ENCODE data around the gene DOC2A. TPM values are rescaled to one million over a fixed set of nuclear protein-coding genes. Genes with fewer than 3 reads are reported as not detected.
A peak's percentile ranks its signal among the peaks of the same experiment; 100 is the strongest.

The DOC2A gene
- total and polyA plus RNA-seq, 2 of the 4 experiments (the other 2 are of a cell fraction), result under 0.01 to 0.48 TPM

- Histone ChIP-seq H3K23ac (ENCODE audit: low read depth, low read length) (peak overlapping the region; percentile 80), H2AK5ac (ENCODE audit: low read depth, low read length) (peak overlapping the region; percentile 38), H3K56ac (ENCODE audit: extremely low read depth, insufficient read depth, low read length) (peak overlapping the region; percentile 86; the same call in 1 of the 2 replicates), H3K27ac (ENCODE audit: insufficient read depth, low read length) (no peak overlapping the region), H2AFZ (replicated peaks; ENCODE audit: low read length, poor library complexity) (peak overlapping the region; percentile 98), H2BK15ac (ENCODE audit: low read depth, low read length) (0 out of 3 replicates have a peak overlapping the region, but pooled peaks have one; percentile 55), H2BK20ac (ENCODE audit: low read depth, low read length) (no peak overlapping the region), H3K4ac (ENCODE audit: low read depth, low read length) (peak overlapping the region; percentile 85), H3K14ac (replicated peaks; ENCODE audit: low read depth, low read length) (peak overlapping the region; percentile 98), H3K9me3 (ENCODE audit: control insufficient read depth, insufficient read depth, low read length) (no peaks in the 10 kb centered on the region), H3K4me3 (ENCODE audit: insufficient read depth, low read depth, low read length) (peak overlapping the region; percentile 55), H2BK120ac (ENCODE audit: low read depth, low read length) (peak overlapping the region; percentile 74), H3K27me3 (ENCODE audit: control insufficient read depth, insufficient read depth, low read length) (no peaks in the 10 kb centered on the region), H3K4me2 (ENCODE audit: low read depth, low read length) (peak overlapping the region; percentile 87), H4K8ac (ENCODE audit: low read depth in 2 of 2, low read length in 2 of 2) (peak overlapping the region; percentile 88 to 96), H4K5ac (ENCODE audit: low read depth, low read length) (peak overlapping the region; percentile 76), H2BK5ac (ENCODE audit: low read depth, low read length, poor library complexity, severe bottlenecking) (peak overlapping the region; percentile 77), H3K9ac (ENCODE audit: low read depth, low read length) (peak overlapping the region; percentile 84), H3K9me1 (ENCODE audit: insufficient read depth, low read length) (peaks cover 5% of the 10 kb centered on the region; the same call in 1 of the 2 replicates), H3K4me1 (ENCODE audit: control insufficient read depth, insufficient read depth, low read length) (peaks cover 8% of the 10 kb centered on the region), H3K36me3 (ENCODE audit: control insufficient read depth, insufficient read depth, low read length) (peaks cover 2% of the 10 kb centered on the region; the same call in 1 of the 2 replicates), H3K18ac (ENCODE audit: low read depth, low read length) (peak overlapping the region; percentile 56), H4K91ac (ENCODE audit: insufficient read depth, low read depth, low read length) (peak overlapping the region; percentile 82), H2AK9ac (replicated peaks; ENCODE audit: low read depth, low read length, poor library complexity) (peak overlapping the region; percentile 73), H4K20me1 (ENCODE audit: insufficient read depth, low read length) (no peaks in the 10 kb centered on the region), H3K79me1 (ENCODE audit: low read depth in 1 of 2, low read length in 2 of 2) (peaks cover 12 to 25% of the 10 kb centered on the region in 2 experiments; a peak in 3 of 4 replicates)
- BruUV-seq (replicated peaks), result no TSS peak
- TF ChIP-seq MAFK (IDR thresholded peaks at IDR 0.05; ENCODE audit: low read depth, low read length) (no peak), FOS (IDR thresholded peaks at IDR 0.05; ENCODE audit: low read depth, low read length) (no peak), RAD21 (IDR thresholded peaks at IDR 0.05; ENCODE audit: low read length) (no peak), MXI1 (IDR thresholded peaks at IDR 0.05; ENCODE audit: borderline replicate concordance, low read depth, low read length) (no peak), MAZ (IDR thresholded peaks at IDR 0.05; ENCODE audit: borderline replicate concordance, low read depth, low read length) (no peak), RCOR1 (IDR thresholded peaks at IDR 0.05; ENCODE audit: insufficient replicate concordance, low read length) (no peak), SMC3 (IDR thresholded peaks at IDR 0.05; ENCODE audit: low read depth, low read length) (no peak), CHD1 (IDR thresholded peaks at IDR 0.05; ENCODE audit: low read depth, low read length) (no peak), BHLHE40 (IDR thresholded peaks at IDR 0.05; ENCODE audit: low read depth, low read length) (no peak), CEBPB (IDR thresholded peaks at IDR 0.05; ENCODE audit: low read depth, low read length) (no peak), POLR2A (IDR thresholded peaks at IDR 0.05; ENCODE audit: low read depth, low read length) (no peak), NFE2L2 (IDR thresholded peaks at IDR 0.05; ENCODE audit: low read depth, low read length) (no peak), USF2 (IDR thresholded peaks at IDR 0.05; ENCODE audit: low read depth, low read length) (no peak), RFX5 (IDR thresholded peaks at IDR 0.05; ENCODE audit: low read depth, low read length) (no peak)
- TF ChIP-seq, protein P1, sequence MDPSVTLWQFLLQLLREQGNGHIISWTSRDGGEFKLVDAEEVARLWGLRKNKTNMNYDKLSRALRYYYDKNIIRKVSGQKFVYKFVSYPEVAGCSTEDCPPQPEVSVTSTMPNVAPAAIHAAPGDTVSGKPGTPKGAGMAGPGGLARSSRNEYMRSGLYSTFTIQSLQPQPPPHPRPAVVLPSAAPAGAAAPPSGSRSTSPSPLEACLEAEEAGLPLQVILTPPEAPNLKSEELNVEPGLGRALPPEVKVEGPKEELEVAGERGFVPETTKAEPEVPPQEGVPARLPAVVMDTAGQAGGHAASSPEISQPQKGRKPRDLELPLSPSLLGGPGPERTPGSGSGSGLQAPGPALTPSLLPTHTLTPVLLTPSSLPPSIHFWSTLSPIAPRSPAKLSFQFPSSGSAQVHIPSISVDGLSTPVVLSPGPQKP (IDR thresholded peaks at IDR 0.05; ENCODE audit: borderline replicate concordance, low read depth, low read length), result no peak
- TF ChIP-seq, protein P2, sequence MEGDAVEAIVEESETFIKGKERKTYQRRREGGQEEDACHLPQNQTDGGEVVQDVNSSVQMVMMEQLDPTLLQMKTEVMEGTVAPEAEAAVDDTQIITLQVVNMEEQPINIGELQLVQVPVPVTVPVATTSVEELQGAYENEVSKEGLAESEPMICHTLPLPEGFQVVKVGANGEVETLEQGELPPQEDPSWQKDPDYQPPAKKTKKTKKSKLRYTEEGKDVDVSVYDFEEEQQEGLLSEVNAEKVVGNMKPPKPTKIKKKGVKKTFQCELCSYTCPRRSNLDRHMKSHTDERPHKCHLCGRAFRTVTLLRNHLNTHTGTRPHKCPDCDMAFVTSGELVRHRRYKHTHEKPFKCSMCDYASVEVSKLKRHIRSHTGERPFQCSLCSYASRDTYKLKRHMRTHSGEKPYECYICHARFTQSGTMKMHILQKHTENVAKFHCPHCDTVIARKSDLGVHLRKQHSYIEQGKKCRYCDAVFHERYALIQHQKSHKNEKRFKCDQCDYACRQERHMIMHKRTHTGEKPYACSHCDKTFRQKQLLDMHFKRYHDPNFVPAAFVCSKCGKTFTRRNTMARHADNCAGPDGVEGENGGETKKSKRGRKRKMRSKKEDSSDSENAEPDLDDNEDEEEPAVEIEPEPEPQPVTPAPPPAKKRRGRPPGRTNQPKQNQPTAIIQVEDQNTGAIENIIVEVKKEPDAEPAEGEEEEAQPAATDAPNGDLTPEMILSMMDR (conservative IDR thresholded peaks at IDR 0.05; ENCODE audit: low read depth, low read length), result no peak
- no peak for ATAC-seq (ENCODE audit: low read depth)
- dilution Hi-C loops (cut with HindIII; ENCODE audit: low sequenced_read_pairs, unreplicated experiment) (no loop called here), in situ Hi-C loops (cut with MboI; ENCODE audit: low sequenced_read_pairs) (no loop called here), intact Hi-C loops (cut with micrococcal nuclease) (loop anchor here (1.0 kb wide), 1 partner anchor 17 kb away; no protein-coding TSS in a partner anchor)
- CTCF ChIA-PET, result no interaction called here
- POLR2A ChIA-PET (ENCODE audit: unreplicated experiment), result interaction anchor here (0.5 to 2.0 kb wide), 3 partner anchors 12 to 74 kb away, joined by 5 to 8 read pairs (median 5); partner anchors contain the start of gene TAOK2
- 83% methylated on average over 4 of the region's 10 CpGs; no CpG with 5 or more reads in 1 of the 2 experiments for WGBS, 2 experiments (ENCODE audit: extremely low coverage in 2 of 2, insufficient read length in 1 of 2)
- DNase-seq, result no peak
These were observed 49.7 kb downstream of the DOC2A start for GRCh38 chr16:29961127-29961478.

All from IMR-90 (cell line).